ENCODE results near the gene NPPB. TPM values are rescaled to one million over a fixed set of nuclear protein-coding genes. Genes with fewer than 3 reads are reported as not detected.
"Not testable (repeated sequence)": the region's sequence is repeated elsewhere in the genome, so short reads cannot be mapped to it uniquely, and the experiment has no call there.

Gene NPPB
- total RNA-seq, 1 donor = not detected

- Histone ChIP-seq H3K4me3 (ENCODE audit: insufficient read depth, low read length) (no peak overlapping the region), H3K36me3 (ENCODE audit: insufficient read depth, low read length) (no peaks in the 10 kb centered on the region), H3K27ac (ENCODE audit: low read depth, low read length) (no peak overlapping the region), H3K4me1 (ENCODE audit: insufficient read depth, low read length) (no peaks in the 10 kb centered on the region), H4K20me1 (ENCODE audit: insufficient read depth, low read length) (peaks cover 8% of the 10 kb centered on the region), H2AFZ (ENCODE audit: low read length) (no peak overlapping the region), H3K27me3 (ENCODE audit: insufficient read depth, low read length) (peaks cover 32% of the 10 kb centered on the region), H3K79me2 (ENCODE audit: insufficient read depth, low read length) (no peaks in the 10 kb centered on the region), H3K9me3 (ENCODE audit: low read depth, low read length) (no peaks in the 10 kb centered on the region), H3K4me2 (ENCODE audit: insufficient read depth, low read length) (no peak overlapping the region)
- DNase-seq (ENCODE audit: insufficient read length, low spot score, missing footprints) = peak; percentile 29
- no peak for TF ChIP-seq CTCF (IDR thresholded peaks at IDR 0.05; ENCODE audit: extremely low read depth, low read depth, low read length)
Observed at GRCh38 chr1:11898086-11898785, 39.5 kb upstream of the NPPB start.

GRCh38 chr1:11894501-11894900 lies 35.8 kb upstream of the NPPB start:
- not testable (repeated sequence) for H3K4me3 ChIP-seq (ENCODE audit: insufficient read depth, low read length); H3K4me1 ChIP-seq (ENCODE audit: insufficient read depth, low read length); H3K27ac ChIP-seq (ENCODE audit: low read depth, low read length); H3K9me3 ChIP-seq (ENCODE audit: low read depth, low read length); DNase-seq (ENCODE audit: insufficient read length, low spot score, missing footprints); H4K20me1 ChIP-seq (ENCODE audit: insufficient read depth, low read length); H3K4me2 ChIP-seq (ENCODE audit: insufficient read depth, low read length); H2AFZ ChIP-seq (ENCODE audit: low read length); H3K79me2 ChIP-seq (ENCODE audit: insufficient read depth, low read length); H3K36me3 ChIP-seq (ENCODE audit: insufficient read depth, low read length)
- peaks cover 28% of the 10 kb centered on the region for H3K27me3 ChIP-seq (ENCODE audit: insufficient read depth, low read length)

GRCh38 chr1:11893907-11894251 lies 35.1 kb upstream of the NPPB start:
- H3K36me3 ChIP-seq (ENCODE audit: insufficient read depth, low read length) = no peaks in the 10 kb centered on the region
- no peaks in the 10 kb centered on the region for H3K9me3 ChIP-seq (ENCODE audit: low read depth, low read length)
- H3K4me1 ChIP-seq (ENCODE audit: insufficient read depth, low read length) = no peaks in the 10 kb centered on the region
- peak; percentile 87 for TF ChIP-seq CTCF (IDR thresholded peaks at IDR 0.05; ENCODE audit: extremely low read depth, low read depth, low read length)
- no peak overlapping the region for H3K4me3 ChIP-seq (ENCODE audit: insufficient read depth, low read length)
- no peak overlapping the region for H3K27ac ChIP-seq (ENCODE audit: low read depth, low read length)
- no peak overlapping the region for H3K4me2 ChIP-seq (ENCODE audit: insufficient read depth, low read length)
- H3K79me2 ChIP-seq (ENCODE audit: insufficient read depth, low read length) = no peaks in the 10 kb centered on the region
- H3K27me3 ChIP-seq (ENCODE audit: insufficient read depth, low read length) = peaks cover 22% of the 10 kb centered on the region
- no peak overlapping the region for H2AFZ ChIP-seq (ENCODE audit: low read length)
- peaks cover 4% of the 10 kb centered on the region for H4K20me1 ChIP-seq (ENCODE audit: insufficient read depth, low read length)
- DNase-seq (ENCODE audit: insufficient read length, low spot score, missing footprints) = peak; percentile 92

- H2AFZ ChIP-seq (ENCODE audit: low read length) = no peak overlapping the region
- H3K27me3 ChIP-seq (ENCODE audit: insufficient read depth, low read length) = peaks cover 5% of the 10 kb centered on the region
- no peak overlapping the region for H3K4me3 ChIP-seq (ENCODE audit: insufficient read depth, low read length)
- no peak for TF ChIP-seq CTCF (IDR thresholded peaks at IDR 0.05; ENCODE audit: extremely low read depth, low read depth, low read length)
- peak; percentile 67 for DNase-seq (ENCODE audit: insufficient read length, low spot score, missing footprints)
- H3K9me3 ChIP-seq (ENCODE audit: low read depth, low read length) = no peaks in the 10 kb centered on the region
- no peaks in the 10 kb centered on the region for H3K36me3 ChIP-seq (ENCODE audit: insufficient read depth, low read length)
- H4K20me1 ChIP-seq (ENCODE audit: insufficient read depth, low read length) = peaks cover 4% of the 10 kb centered on the region
- H3K4me1 ChIP-seq (ENCODE audit: insufficient read depth, low read length) = no peaks in the 10 kb centered on the region
- no peak overlapping the region for H3K27ac ChIP-seq (ENCODE audit: low read depth, low read length)
- no peaks in the 10 kb centered on the region for H3K79me2 ChIP-seq (ENCODE audit: insufficient read depth, low read length)
- H3K4me2 ChIP-seq (ENCODE audit: insufficient read depth, low read length) = no peak overlapping the region
Observed at GRCh38 chr1:11891433-11892186, 32.9 kb upstream of the NPPB start.

Measured in osteoblast (primary cell).